HCT116 (cell line): ENCODE measurements around the gene RNF150. TPM values are rescaled to one million over a fixed set of nuclear protein-coding genes. Genes with fewer than 3 reads are reported as not detected.

Experiments
- ATAC-seq: fragments of 200-7000 bp; cut with Tn5 transposase; 2 replicates; pipeline ENCODE4 v1.9.1; 2020; ENCODE audit warnings: mild to moderate bottlenecking, moderate library complexity
- BruUV-seq: library from RNA; stranded (reverse); fragments of 400-500 nt; replicated peaks from 2 replicates; lab custom pipeline; 2021; lab: Mats Ljungman, UMichigan
- CTCF ChIA-PET: fragments of 300-600 bp; sonication (Branson Sonifier 250); formaldehyde crosslinking; loops from one replicate; lab custom pipeline; 2021; ENCODE audit warnings: antibody characterized with exemption; lab: Charles Lee
- POLR2A ChIA-PET: fragments of 300-600, 350-600 bp; sonication (Branson Sonifier 250); formaldehyde crosslinking; loops from one replicate; lab custom pipeline; 2021; ENCODE audit warnings: antibody characterized with exemption; lab: Charles Lee
- RAD21 ChIA-PET, 2 experiments: fragments of 300-600 bp; sonication (Branson Sonifier 250); formaldehyde crosslinking; loops; one replicate each; lab custom pipeline; 2023; ENCODE audit warnings: low total read pairs in 2 of 2; ENCODE audit not compliant: uncharacterized antibody in 2 of 2, unreplicated experiment in 2 of 2, low non-redundant PET in 1 of 2; lab: Charles Lee
- DNase-seq: peaks from one replicate; pipeline ENCODE4 v3.0.0-alpha.2; 2010; ENCODE audit warnings: low read depth, low spot score
- H2AFZ ChIP-seq: fragments of 200-600 bp; shearing (Covaris generic), sonication (generic); 2 replicates; pipeline ENCODE4 v1.6.1; 2017; ENCODE audit warnings: low read depth, mixed run types, mixed read lengths, antibody characterized with exemption, low read length; ENCODE audit not compliant: poor library complexity, severe bottlenecking
- H3K27ac ChIP-seq: 2 replicates; pipeline ENCODE4 v1.5.1; 2012; ENCODE audit warnings: low read depth, low read length
- H3K27me3 ChIP-seq: fragments of 200-600 bp; sonication (generic); 2 replicates; pipeline ENCODE4 v1.6.1; 2016; ENCODE audit warnings: mixed run types, low read length, mixed read lengths; ENCODE audit not compliant: insufficient read depth
- H3K36me3 ChIP-seq, 2 experiments: fragments of 200-500 bp in 1 of 2; fragments of 200-600 bp in 1 of 2; sonication (Bioruptor generic) in 1 of 2; sonication (generic) in 1 of 2; 2 replicates each; pipeline versions ENCODE4 v1.5.1 to v1.6.1; 2014 to 2016; ENCODE audit warnings: low read length in 2 of 2, inconsistent platforms in 1 of 2, mixed read lengths in 1 of 2, mixed run types in 1 of 2; ENCODE audit not compliant: insufficient read depth in 2 of 2, control insufficient read depth in 1 of 2
- H3K4me1 ChIP-seq, 2 experiments: fragments of 200-600 bp in 1 of 2; sonication (generic) in 1 of 2; 2 replicates each; pipeline versions ENCODE4 v1.5.1 to v1.6.1; 2012 to 2017; ENCODE audit warnings: low read length in 2 of 2, inconsistent platforms in 1 of 2, mild to moderate bottlenecking in 1 of 2, mixed read lengths in 1 of 2, mixed run types in 1 of 2, moderate library complexity in 1 of 2; ENCODE audit not compliant: insufficient read depth in 2 of 2, control insufficient read depth in 1 of 2
- H3K4me2 ChIP-seq: fragments of 200-600 bp; sonication (generic); 2 replicates; pipeline ENCODE4 v1.6.1; 2017; ENCODE audit warnings: mixed run types, low read length, mixed read lengths
- H3K4me3 ChIP-seq, 2 experiments: fragments of 200-600 bp in 1 of 2; sonication (generic) in 1 of 2; replicated peaks in 1 of 2; 2 replicates each; pipeline ENCODE4 v1.5.1; 2011 to 2016; ENCODE audit warnings: low read length in 2 of 2, control low read depth in 1 of 2, low read depth in 1 of 2, mild to moderate bottlenecking in 1 of 2, mixed read lengths in 1 of 2, mixed run types in 1 of 2
- H3K79me2 ChIP-seq: fragments of 200-600 bp; sonication (generic); 2 replicates; pipeline ENCODE4 v1.6.1; 2017; ENCODE audit warnings: mild to moderate bottlenecking, mixed run types, low read length, moderate library complexity, mixed read lengths; ENCODE audit not compliant: insufficient read depth
- H3K9ac ChIP-seq: fragments of 200-600 bp; sonication (generic); 2 replicates; pipeline ENCODE4 v1.6.1; 2016; ENCODE audit warnings: low read length, mixed read lengths
- H3K9me2 ChIP-seq: fragments of 200-600 bp; sonication (generic), shearing (Covaris generic); 2 replicates; pipeline ENCODE4 v1.6.1; 2017; ENCODE audit warnings: mixed run types, mild to moderate bottlenecking, moderate library complexity; ENCODE audit not compliant: insufficient read depth
- H3K9me3 ChIP-seq, 2 experiments: fragments of 200-500 bp in 1 of 2; fragments of 200-600 bp in 1 of 2; sonication (Bioruptor generic) in 1 of 2; sonication (generic) in 1 of 2; 2 replicates each; pipeline ENCODE4 v1.6.1; 2014 to 2017; ENCODE audit warnings: low read length in 2 of 2, mixed read lengths in 2 of 2, inconsistent platforms in 1 of 2, low read depth in 1 of 2, mild to moderate bottlenecking in 1 of 2, mixed run types in 1 of 2, moderate library complexity in 1 of 2; ENCODE audit not compliant: control insufficient read depth in 1 of 2, insufficient read depth in 1 of 2
- H4K20me1 ChIP-seq: fragments of 200-600 bp; sonication (generic), shearing (Covaris generic); 2 replicates; pipeline ENCODE4 v1.6.1; 2017; ENCODE audit warnings: mixed run types, mild to moderate bottlenecking, moderate library complexity; ENCODE audit not compliant: insufficient read depth
- CBX3 ChIP-seq: IDR thresholded peaks from 2 replicates; pipeline ENCODE4 v1.6.1; 2012; ENCODE audit warnings: low read depth
- ELF1 ChIP-seq: IDR thresholded peaks from 2 replicates; pipeline ENCODE4 v1.6.1; 2012; ENCODE audit warnings: low read depth, borderline replicate concordance
- EZH2 ChIP-seq: fragments of 200-600 bp; sonication (generic); IDR thresholded peaks from 2 replicates; pipeline ENCODE4 v1.6.1; 2017; ENCODE audit warnings: antibody characterized with exemption, mixed run types
- FOSL1 ChIP-seq: IDR thresholded peaks from 2 replicates; pipeline ENCODE4 v1.6.1; 2012; ENCODE audit warnings: low read depth
- JUND ChIP-seq: IDR thresholded peaks from 2 replicates; pipeline ENCODE4 v1.6.1; 2012
- REST ChIP-seq: IDR thresholded peaks from 2 replicates; pipeline ENCODE4 v1.6.1; 2012; ENCODE audit warnings: low read depth
- SP1 ChIP-seq: IDR thresholded peaks from 2 replicates; pipeline ENCODE4 v1.6.1; 2012; ENCODE audit warnings: low read depth
- ZBTB33 ChIP-seq: IDR thresholded peaks from 2 replicates; pipeline ENCODE4 v1.6.1; 2011; ENCODE audit warnings: mild to moderate bottlenecking, low read length, moderate library complexity; ENCODE audit not compliant: insufficient replicate concordance; ENCODE audit errors: extremely low read depth
- ZFX ChIP-seq: fragments of 450-650 bp; IDR thresholded peaks from 2 replicates; pipeline ENCODE4 v1.6.1; 2017
- ZNF274 ChIP-seq: fragments of 200-500 bp; sonication (Bioruptor generic); IDR thresholded peaks from 2 replicates; pipeline ENCODE4 v1.6.1; 2014; ENCODE audit warnings: mild to moderate bottlenecking, low read depth, low read length, inconsistent platforms
- intact Hi-C: fragments of 100-400 bp; cut with micrococcal nuclease; formaldehyde crosslinking; loops from 2 replicates; pipeline ENCODE4 v1.10.0; 2022
- total RNA-seq: library from RNA; stranded (reverse); gene quantifications from one replicate; pipeline ENCODE4 v1.2.1, GENCODE V29; 2021; ENCODE audit not compliant: unreplicated experiment

Gene RNF150
- total RNA-seq, 1 experiment from 2014 or later: 0.07 TPM

DNA sequence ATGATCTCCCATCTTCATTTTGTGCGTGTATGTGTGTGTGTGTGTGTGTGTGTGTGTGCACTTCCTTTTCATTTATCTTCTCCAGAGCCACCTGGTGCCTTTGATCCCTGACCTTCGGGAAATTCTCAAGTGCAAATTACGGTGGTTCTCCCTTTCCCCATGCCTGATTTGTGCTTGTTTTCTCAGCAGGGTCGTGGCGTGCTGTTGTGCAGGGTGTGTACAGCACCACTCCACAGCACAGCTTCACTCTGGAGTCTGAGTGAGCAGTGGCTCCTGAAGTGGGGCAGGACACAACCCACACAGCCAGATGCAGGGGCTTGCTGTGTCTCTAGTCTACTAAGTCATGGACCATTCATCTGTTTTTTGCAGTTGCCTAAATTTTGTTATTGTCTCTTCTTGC, 262.8 kb downstream of the RNF150 start (continued):
- no peak for TF ChIP-seq ZBTB33

GRCh38 chr4:140869446-140869845, 263.8 kb downstream of the RNF150 start:
- no peaks in the 10 kb centered on the region for H3K27me3 ChIP-seq
- no peaks in the 10 kb centered on the region for H3K9me2 ChIP-seq
- H2AFZ ChIP-seq: no peak overlapping the region
- ATAC-seq (no peak), DNase-seq (no peak)
- no peak overlapping the region for H3K9ac ChIP-seq
- no peaks in the 10 kb centered on the region for H3K36me3 ChIP-seq
- no peak overlapping the region for H3K4me2 ChIP-seq
- intact Hi-C loops: loop anchor here (10.0 kb wide), 1 partner anchor 1975 kb away; the partner anchor contains the start of gene INPP4B
- no peak overlapping the region for H3K4me3 ChIP-seq
- no peaks in the 10 kb centered on the region for H3K4me1 ChIP-seq
- ChIA-PET CTCF (no interaction called here), POLR2A (no interaction called here), RAD21 (no interaction called here)
- H3K79me2 ChIP-seq: no peaks in the 10 kb centered on the region
- BruUV-seq: no TSS peak
- TF ChIP-seq CBX3 (no peak), FOSL1 (no peak), ZNF274 (no peak), JUND (no peak), EZH2 (no peak), REST (no peak), ZFX (no peak), SP1 (no peak), ELF1 (no peak)
- H3K27ac ChIP-seq: no peak overlapping the region
- H3K9me3 ChIP-seq: no peaks in the 10 kb centered on the region
- no peaks in the 10 kb centered on the region for H4K20me1 ChIP-seq
